ENCODE data around the gene UBE2M.
A peak's percentile ranks its signal among the peaks of the same experiment; 100 is the strongest.

Gene UBE2M

GRCh38 chr19:58572818-58573657 is 14.6 kb upstream of the UBE2M start, which contains the start of gene MZF1:
TSS of gene MZF1 (minus strand) at chr19:58573335. CDS start at chr19:58571389, 1,946 bp downstream.
- DNase-seq (ENCODE audit: low read depth) = peak; percentile 100
- peak; percentile 25; the same call in 1 of the 2 replicates for TF ChIP-seq CTCF (conservative IDR thresholded peaks at IDR 0.05; ENCODE audit: low read length)
- peak within 1 kb of the TSS; percentile 94 for H3K4me3 ChIP-seq (ENCODE audit: low read length)

- no peak for DNase-seq (ENCODE audit: low read depth)
- TF ChIP-seq CTCF (conservative IDR thresholded peaks at IDR 0.05; ENCODE audit: low read length) = no peak
- peak overlapping the region; percentile 94 for H3K4me3 ChIP-seq (ENCODE audit: low read length)
Measured at GRCh38 chr19:58572026-58572817, 13.8 kb upstream of the UBE2M start.

GRCh38 chr19:58571575-58571947 is 13.2 kb upstream of the UBE2M start:
- no peak overlapping the region for H3K4me3 ChIP-seq (ENCODE audit: low read length)
- TF ChIP-seq CTCF (conservative IDR thresholded peaks at IDR 0.05; ENCODE audit: low read length) = no peak
- DNase-seq (ENCODE audit: low read depth) = no peak

- no peak overlapping the region for H3K4me3 ChIP-seq (ENCODE audit: low read length)
- no peak for DNase-seq (ENCODE audit: low read depth)
- TF ChIP-seq CTCF (conservative IDR thresholded peaks at IDR 0.05; ENCODE audit: low read length) = no peak
Measured at GRCh38 chr19:58570770-58571574, 12.6 kb upstream of the UBE2M start.

GRCh38 chr19:58569943-58570670 is 11.7 kb upstream of the UBE2M start:
- TF ChIP-seq CTCF (conservative IDR thresholded peaks at IDR 0.05; ENCODE audit: low read length) = no peak

GRCh38 chr19:58569191-58569942 is 11.0 kb upstream of the UBE2M start:
- no peak for TF ChIP-seq CTCF (conservative IDR thresholded peaks at IDR 0.05; ENCODE audit: low read length)
- no peak overlapping the region for H3K4me3 ChIP-seq (ENCODE audit: low read length)
- no peak for DNase-seq (ENCODE audit: low read depth)

More at GRCh38 chr19:58569943-58570670, 11.7 kb upstream of the UBE2M start:
- DNase-seq (ENCODE audit: low read depth) = no peak
- H3K4me3 ChIP-seq (ENCODE audit: low read length) = no peak overlapping the region
